Ishikawa (cell line): Measurements from ENCODE around the gene PLEKHA5.

ENCODE experiments used
- CEBPB ChIP-seq: IDR thresholded peaks from 2 replicates; pipeline ENCODE4 v1.6.1; 2012
- CREB1 ChIP-seq: IDR thresholded peaks from 2 replicates; pipeline ENCODE4 v1.6.1; 2012; ENCODE audit warnings: low read depth
- EGR1 ChIP-seq: IDR thresholded peaks from 2 replicates; pipeline ENCODE4 v1.6.1; 2012
- EP300 ChIP-seq: IDR thresholded peaks from 2 replicates; pipeline ENCODE4 v1.6.1; 2012; ENCODE audit warnings: borderline replicate concordance
- FOXM1 ChIP-seq: IDR thresholded peaks from 2 replicates; pipeline ENCODE4 v1.6.1; 2012; ENCODE audit warnings: low read depth, borderline replicate concordance
- MAX ChIP-seq: IDR thresholded peaks from 2 replicates; pipeline ENCODE4 v1.6.1; 2012
- NFIC ChIP-seq: IDR thresholded peaks from 2 replicates; pipeline ENCODE4 v1.6.1; 2012
- RAD21 ChIP-seq: IDR thresholded peaks from 2 replicates; pipeline ENCODE4 v1.6.1; 2012; ENCODE audit warnings: low read depth
- TAF1 ChIP-seq: IDR thresholded peaks from 2 replicates; pipeline ENCODE4 v1.6.1; 2012; ENCODE audit warnings: low read depth, mild to moderate bottlenecking
- TCF12 ChIP-seq: IDR thresholded peaks from 2 replicates; pipeline ENCODE4 v1.6.1; 2012; ENCODE audit warnings: low read depth
- TEAD4 ChIP-seq: IDR thresholded peaks from 2 replicates; pipeline ENCODE4 v1.6.1; 2012
- USF1 ChIP-seq: IDR thresholded peaks from 2 replicates; pipeline ENCODE4 v1.6.1; 2012
- YY1 ChIP-seq: IDR thresholded peaks from 2 replicates; pipeline ENCODE4 v1.6.1; 2012; ENCODE audit warnings: low read depth
- ZBTB7A ChIP-seq: IDR thresholded peaks from 2 replicates; pipeline ENCODE4 v1.6.1; 2012; ENCODE audit warnings: low read depth
- TF ChIP-seq, protein P1 (sequence below): IDR thresholded peaks from 2 replicates; pipeline ENCODE4 v1.6.1; 2012; ENCODE audit warnings: low read depth, mild to moderate bottlenecking

Gene PLEKHA5

GRCh38 chr12:19121449-19122018 lies 8.0 kb upstream of the PLEKHA5 start:
- TF ChIP-seq MAX = no peak
- no peak for TF ChIP-seq NFIC
- TF ChIP-seq ZBTB7A = no peak
- no peak for TF ChIP-seq EP300
- no peak for TF ChIP-seq TCF12
- no peak for TF ChIP-seq TEAD4
- TF ChIP-seq, protein P1, sequence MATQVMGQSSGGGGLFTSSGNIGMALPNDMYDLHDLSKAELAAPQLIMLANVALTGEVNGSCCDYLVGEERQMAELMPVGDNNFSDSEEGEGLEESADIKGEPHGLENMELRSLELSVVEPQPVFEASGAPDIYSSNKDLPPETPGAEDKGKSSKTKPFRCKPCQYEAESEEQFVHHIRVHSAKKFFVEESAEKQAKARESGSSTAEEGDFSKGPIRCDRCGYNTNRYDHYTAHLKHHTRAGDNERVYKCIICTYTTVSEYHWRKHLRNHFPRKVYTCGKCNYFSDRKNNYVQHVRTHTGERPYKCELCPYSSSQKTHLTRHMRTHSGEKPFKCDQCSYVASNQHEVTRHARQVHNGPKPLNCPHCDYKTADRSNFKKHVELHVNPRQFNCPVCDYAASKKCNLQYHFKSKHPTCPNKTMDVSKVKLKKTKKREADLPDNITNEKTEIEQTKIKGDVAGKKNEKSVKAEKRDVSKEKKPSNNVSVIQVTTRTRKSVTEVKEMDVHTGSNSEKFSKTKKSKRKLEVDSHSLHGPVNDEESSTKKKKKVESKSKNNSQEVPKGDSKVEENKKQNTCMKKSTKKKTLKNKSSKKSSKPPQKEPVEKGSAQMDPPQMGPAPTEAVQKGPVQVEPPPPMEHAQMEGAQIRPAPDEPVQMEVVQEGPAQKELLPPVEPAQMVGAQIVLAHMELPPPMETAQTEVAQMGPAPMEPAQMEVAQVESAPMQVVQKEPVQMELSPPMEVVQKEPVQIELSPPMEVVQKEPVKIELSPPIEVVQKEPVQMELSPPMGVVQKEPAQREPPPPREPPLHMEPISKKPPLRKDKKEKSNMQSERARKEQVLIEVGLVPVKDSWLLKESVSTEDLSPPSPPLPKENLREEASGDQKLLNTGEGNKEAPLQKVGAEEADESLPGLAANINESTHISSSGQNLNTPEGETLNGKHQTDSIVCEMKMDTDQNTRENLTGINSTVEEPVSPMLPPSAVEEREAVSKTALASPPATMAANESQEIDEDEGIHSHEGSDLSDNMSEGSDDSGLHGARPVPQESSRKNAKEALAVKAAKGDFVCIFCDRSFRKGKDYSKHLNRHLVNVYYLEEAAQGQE = no peak
- TF ChIP-seq CREB1 = no peak
- TF ChIP-seq EGR1 = no peak
- TF ChIP-seq YY1 = no peak
- no peak for TF ChIP-seq USF1
- no peak for TF ChIP-seq CEBPB
- TF ChIP-seq TAF1 = no peak

- TF ChIP-seq TEAD4 = no peak
- no peak for TF ChIP-seq USF1
- no peak for TF ChIP-seq MAX
- no peak for TF ChIP-seq EGR1
- no peak for TF ChIP-seq CEBPB
- no peak for TF ChIP-seq NFIC
- no peak for TF ChIP-seq TAF1
- no peak for TF ChIP-seq FOXM1
- TF ChIP-seq CREB1 = no peak
- TF ChIP-seq TCF12 = no peak
These were observed 4.2 kb upstream of the PLEKHA5 start for GRCh38 chr12:19125325-19125724.

- no peak for TF ChIP-seq EGR1
- TF ChIP-seq RAD21 = no peak
- TF ChIP-seq MAX = no peak
- no peak for TF ChIP-seq TAF1
- TF ChIP-seq, protein P1 = no peak
- no peak for TF ChIP-seq TEAD4
- TF ChIP-seq NFIC = no peak
- no peak for TF ChIP-seq ZBTB7A
- TF ChIP-seq FOXM1 = no peak
- no peak for TF ChIP-seq USF1
These were observed 2.3 kb upstream of the PLEKHA5 start for GRCh38 chr12:19127270-19127669.

DNA sequence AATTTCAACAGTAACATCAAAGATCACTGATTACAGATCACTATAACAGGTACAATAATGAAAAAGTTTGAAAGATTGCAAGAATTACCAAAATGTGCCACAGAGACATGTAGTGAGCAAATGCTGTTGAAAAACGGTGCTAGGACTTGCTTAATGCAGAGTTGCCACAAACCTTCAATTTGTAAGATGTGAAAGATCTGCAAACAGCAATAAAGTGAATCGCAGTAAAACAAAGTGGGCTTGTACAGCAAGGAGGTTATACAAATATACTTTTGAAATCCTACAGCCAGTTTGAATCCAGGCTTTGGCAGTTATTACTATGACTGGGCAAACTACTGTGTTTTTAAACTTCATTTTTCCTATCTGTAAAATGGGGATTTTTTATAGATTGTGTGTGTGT lies 1.0 kb upstream of the PLEKHA5 start:
- TF ChIP-seq NFIC = no peak
- no peak for TF ChIP-seq EGR1
- no peak for TF ChIP-seq YY1
- TF ChIP-seq TCF12 = no peak
- TF ChIP-seq ZBTB7A = no peak
- TF ChIP-seq CREB1 = no peak
- TF ChIP-seq EP300 = no peak
- TF ChIP-seq CEBPB = no peak
- TF ChIP-seq TEAD4 = no peak
- no peak for TF ChIP-seq FOXM1
- no peak for TF ChIP-seq TAF1
- no peak for TF ChIP-seq USF1
- TF ChIP-seq MAX = no peak
- TF ChIP-seq, protein P1 = no peak
- TF ChIP-seq RAD21 = no peak
